ENCODE measurements around the gene PDE4B. TPM values are rescaled to one million over a fixed set of nuclear protein-coding genes. Genes with fewer than 3 reads are reported as not detected.

Gene PDE4B
- total RNA-seq, 1 donor from 2014 or later = 0.57 TPM

- H3K27me3 Mint-ChIP-seq (ENCODE audit: low read depth) = no peaks in the 10 kb centered on the region
- no peak overlapping the region for H3K4me3 Mint-ChIP-seq (ENCODE audit: unreplicated experiment)
- no peaks in the 10 kb centered on the region for H3K36me3 Mint-ChIP-seq (ENCODE audit: low read depth)
- no peak for DNase-seq (ENCODE audit: low spot score)
- peaks cover under 1% of the 10 kb centered on the region for H3K4me1 Mint-ChIP-seq (ENCODE audit: low read depth)
- no peaks in the 10 kb centered on the region for H3K9me3 Mint-ChIP-seq (ENCODE audit: low read depth)
- TF ChIP-seq, protein P1, sequence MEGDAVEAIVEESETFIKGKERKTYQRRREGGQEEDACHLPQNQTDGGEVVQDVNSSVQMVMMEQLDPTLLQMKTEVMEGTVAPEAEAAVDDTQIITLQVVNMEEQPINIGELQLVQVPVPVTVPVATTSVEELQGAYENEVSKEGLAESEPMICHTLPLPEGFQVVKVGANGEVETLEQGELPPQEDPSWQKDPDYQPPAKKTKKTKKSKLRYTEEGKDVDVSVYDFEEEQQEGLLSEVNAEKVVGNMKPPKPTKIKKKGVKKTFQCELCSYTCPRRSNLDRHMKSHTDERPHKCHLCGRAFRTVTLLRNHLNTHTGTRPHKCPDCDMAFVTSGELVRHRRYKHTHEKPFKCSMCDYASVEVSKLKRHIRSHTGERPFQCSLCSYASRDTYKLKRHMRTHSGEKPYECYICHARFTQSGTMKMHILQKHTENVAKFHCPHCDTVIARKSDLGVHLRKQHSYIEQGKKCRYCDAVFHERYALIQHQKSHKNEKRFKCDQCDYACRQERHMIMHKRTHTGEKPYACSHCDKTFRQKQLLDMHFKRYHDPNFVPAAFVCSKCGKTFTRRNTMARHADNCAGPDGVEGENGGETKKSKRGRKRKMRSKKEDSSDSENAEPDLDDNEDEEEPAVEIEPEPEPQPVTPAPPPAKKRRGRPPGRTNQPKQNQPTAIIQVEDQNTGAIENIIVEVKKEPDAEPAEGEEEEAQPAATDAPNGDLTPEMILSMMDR (IDR thresholded peaks at IDR 0.05) = no peak
- no peak overlapping the region for H3K27ac Mint-ChIP-seq (ENCODE audit: unreplicated experiment)
Observed at GRCh38 chr1:65949933-65950332, 157.2 kb downstream of the PDE4B start.

GRCh38 chr1:65952696-65953095 lies 160.0 kb downstream of the PDE4B start:
- Mint-ChIP-seq H3K27me3 (ENCODE audit: low read depth) (no peaks in the 10 kb centered on the region), H3K9me3 (ENCODE audit: low read depth) (no peaks in the 10 kb centered on the region), H3K4me3 (ENCODE audit: unreplicated experiment) (no peak overlapping the region), H3K36me3 (ENCODE audit: low read depth) (no peaks in the 10 kb centered on the region), H3K27ac (ENCODE audit: unreplicated experiment) (no peak overlapping the region), H3K4me1 (ENCODE audit: low read depth) (peaks cover 5% of the 10 kb centered on the region)
- DNase-seq (ENCODE audit: low spot score) = no peak
- TF ChIP-seq, protein P1 (IDR thresholded peaks at IDR 0.05) = no peak

DNA sequence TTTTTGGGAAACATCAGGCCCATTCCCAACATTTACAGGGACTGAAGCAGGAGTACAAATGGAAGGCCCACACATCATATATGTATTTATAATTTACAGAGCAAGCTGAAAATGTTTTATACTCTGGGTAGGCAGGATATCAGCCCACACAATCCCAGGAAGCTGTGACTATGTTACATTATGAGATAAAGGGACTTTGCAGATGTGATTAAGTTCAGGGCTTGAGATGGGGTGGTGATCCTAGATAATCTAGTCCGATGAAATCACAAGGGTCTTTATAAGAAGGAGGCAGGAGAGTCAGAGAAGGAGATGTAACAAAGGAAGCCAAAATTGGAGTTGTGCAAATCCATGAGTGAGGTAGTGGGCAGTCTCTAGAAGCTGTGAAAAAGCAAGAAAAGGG lies 160.5 kb downstream of the PDE4B start:
- no peaks in the 10 kb centered on the region for H3K27me3 Mint-ChIP-seq (ENCODE audit: low read depth)
- H3K27ac Mint-ChIP-seq (ENCODE audit: unreplicated experiment) = no peak overlapping the region
- H3K4me1 Mint-ChIP-seq (ENCODE audit: low read depth) = peaks cover 5% of the 10 kb centered on the region
- no peak for DNase-seq (ENCODE audit: low spot score)
- H3K36me3 Mint-ChIP-seq (ENCODE audit: low read depth) = no peaks in the 10 kb centered on the region
- no peaks in the 10 kb centered on the region for H3K9me3 Mint-ChIP-seq (ENCODE audit: low read depth)
- H3K4me3 Mint-ChIP-seq (ENCODE audit: unreplicated experiment) = no peak overlapping the region
- TF ChIP-seq, protein P1 (IDR thresholded peaks at IDR 0.05) = no peak

GRCh38 chr1:65955071-65955470 lies 162.4 kb downstream of the PDE4B start:
- Mint-ChIP-seq H3K36me3 (ENCODE audit: low read depth) (no peaks in the 10 kb centered on the region), H3K4me1 (ENCODE audit: low read depth) (peaks cover 16% of the 10 kb centered on the region), H3K27ac (ENCODE audit: unreplicated experiment) (no peak overlapping the region), H3K9me3 (ENCODE audit: low read depth) (no peaks in the 10 kb centered on the region), H3K4me3 (ENCODE audit: unreplicated experiment) (no peak overlapping the region), H3K27me3 (ENCODE audit: low read depth) (no peaks in the 10 kb centered on the region)
- no peak for DNase-seq (ENCODE audit: low spot score)
- TF ChIP-seq, protein P1 (IDR thresholded peaks at IDR 0.05) = no peak

DNA sequence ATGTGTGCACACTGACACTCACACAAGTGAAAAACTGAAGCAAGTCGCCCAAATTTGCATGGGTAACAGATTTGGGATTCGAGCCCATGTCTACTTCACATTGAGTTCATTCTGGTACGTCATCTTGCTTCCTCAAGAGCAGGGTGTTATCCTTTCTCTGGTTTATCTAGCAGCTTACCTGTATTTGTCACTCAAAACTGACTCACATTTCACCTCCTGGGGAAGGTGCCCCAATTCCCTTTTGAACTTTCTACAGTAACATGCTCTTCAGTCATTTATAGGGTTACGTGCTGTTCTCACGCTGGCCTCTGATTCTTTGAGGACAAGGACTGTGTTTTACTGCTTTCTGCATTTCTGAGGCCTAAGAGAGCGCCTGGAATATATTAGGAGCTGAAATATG lies 162.8 kb downstream of the PDE4B start:
- Mint-ChIP-seq H3K4me3 (ENCODE audit: unreplicated experiment) (no peak overlapping the region), H3K27me3 (ENCODE audit: low read depth) (no peaks in the 10 kb centered on the region), H3K27ac (ENCODE audit: unreplicated experiment) (no peak overlapping the region), H3K4me1 (ENCODE audit: low read depth) (peaks cover 19% of the 10 kb centered on the region), H3K9me3 (ENCODE audit: low read depth) (no peaks in the 10 kb centered on the region), H3K36me3 (ENCODE audit: low read depth) (no peaks in the 10 kb centered on the region)
- no peak for DNase-seq (ENCODE audit: low spot score)
- TF ChIP-seq, protein P1 (IDR thresholded peaks at IDR 0.05) = no peak
